PFSK-1 (cell line): ENCODE data around the gene GMDS.

Experiments used
- FOXP2 ChIP-seq: optimal IDR thresholded peaks from 2 replicates; pipeline ENCODE3; 2011; ENCODE audit warnings: borderline replicate concordance, control low read depth, inconsistent platforms; ENCODE audit not compliant: insufficient read depth; ENCODE audit errors: extremely low read length, extremely low read depth
- POLR2AphosphoS5 ChIP-seq: IDR thresholded peaks from 2 replicates; pipeline ENCODE4 v1.6.1; 2012; ENCODE audit warnings: low read depth, mild to moderate bottlenecking, control low read depth, low read length, moderate library complexity
- REST ChIP-seq, 2 experiments: IDR thresholded peaks; 2 replicates each; pipeline versions ENCODE4 v1.6.1 to v1.8.0; 2011 to 2012; ENCODE audit warnings: low read depth in 2 of 2, low read length in 2 of 2, control low read depth in 1 of 2, inconsistent platforms in 1 of 2, mild to moderate bottlenecking in 1 of 2, moderate library complexity in 1 of 2; ENCODE audit not compliant: insufficient read depth in 1 of 2
- SIN3A ChIP-seq: IDR thresholded peaks from 2 replicates; pipeline ENCODE4 v1.6.1; 2012; ENCODE audit warnings: mild to moderate bottlenecking, low read length, moderate library complexity, borderline replicate concordance; ENCODE audit not compliant: insufficient read depth
- TAF1 ChIP-seq: IDR thresholded peaks from 2 replicates; pipeline ENCODE4 v1.6.1; 2012; ENCODE audit warnings: low read length, control low read depth, borderline replicate concordance; ENCODE audit not compliant: insufficient read depth

GMDS gene

GRCh38 chr6:2184700-2185455, 60.5 kb downstream of the GMDS start:
- TF ChIP-seq REST (IDR thresholded peaks at IDR 0.05; ENCODE audit: insufficient read depth in 1 of 2, low read depth in 2 of 2, low read length in 2 of 2) (no peak), SIN3A (no peak)

- TF ChIP-seq REST (IDR thresholded peaks at IDR 0.05; ENCODE audit: insufficient read depth in 1 of 2, low read depth in 2 of 2, low read length in 2 of 2) (no peak), FOXP2 (no peak), POLR2AphosphoS5 (no peak), SIN3A (no peak), TAF1 (no peak)
Observed at GRCh38 chr6:2183752-2184151, 61.7 kb downstream of the GMDS start.

GRCh38 chr6:2183246-2183645, 62.2 kb downstream of the GMDS start:
- TF ChIP-seq SIN3A, result no peak

- TF ChIP-seq SIN3A (no peak), FOXP2 (no peak)
Observed at GRCh38 chr6:2182251-2182650, 63.2 kb downstream of the GMDS start.

GRCh38 chr6:2181567-2181966, 63.8 kb downstream of the GMDS start:
- TF ChIP-seq TAF1, result no peak
- no peak for TF ChIP-seq SIN3A
- no peak for TF ChIP-seq REST (IDR thresholded peaks at IDR 0.05; ENCODE audit: insufficient read depth in 1 of 2, low read depth in 2 of 2, low read length in 2 of 2)
- TF ChIP-seq FOXP2, result no peak
- TF ChIP-seq POLR2AphosphoS5, result no peak

- TF ChIP-seq REST (IDR thresholded peaks at IDR 0.05; ENCODE audit: insufficient read depth in 1 of 2, low read depth in 2 of 2, low read length in 2 of 2) (no peak), FOXP2 (no peak), SIN3A (no peak), POLR2AphosphoS5 (no peak), TAF1 (no peak)
Observed at GRCh38 chr6:2179950-2180349, 65.5 kb downstream of the GMDS start.
